Activated CD4-positive, CD25-positive, alpha-beta regulatory T cell treated with anti-CD3 and anti-CD28 coated beads, Interleukin-2, amount 50 U/mL, for 16 hours (primary cell): ENCODE results near the gene AKT3.

Source experiments
- DNase-seq: peaks from one replicate; pipeline ENCODE4 v3.0.0-alpha.2; 2020; ENCODE audit warnings: low read depth, low spot score

AKT3 gene

GRCh38 chr1:243489158-243489527 is 360.9 kb downstream of the AKT3 start:
- DNase-seq: no peak

- DNase-seq: no peak
Measured at GRCh38 chr1:243488459-243489157, 361.4 kb downstream of the AKT3 start.

GRCh38 chr1:243487649-243488227 is 362.3 kb downstream of the AKT3 start:
- DNase-seq: no peak

GRCh38 chr1:243487036-243487648 is 362.9 kb downstream of the AKT3 start:
- DNase-seq: no peak

GRCh38 chr1:243483952-243484351 is 366.1 kb downstream of the AKT3 start:
- no peak for DNase-seq

- DNase-seq: no peak
Measured at GRCh38 chr1:243483071-243483771, 366.8 kb downstream of the AKT3 start.

- no peak for DNase-seq
Measured at GRCh38 chr1:243482141-243483022, 367.7 kb downstream of the AKT3 start.

- DNase-seq: no peak
Measured at GRCh38 chr1:243481101-243481500, 368.9 kb downstream of the AKT3 start.

- DNase-seq: no peak
Measured at GRCh38 chr1:243477731-243478290, 372.2 kb downstream of the AKT3 start.

GRCh38 chr1:243475966-243476365 is 374.1 kb downstream of the AKT3 start:
- no peak for DNase-seq

GRCh38 chr1:243474906-243475305 is 375.1 kb downstream of the AKT3 start:
- no peak for DNase-seq

- DNase-seq: no peak
Measured at GRCh38 chr1:243474136-243474881, 375.7 kb downstream of the AKT3 start.

- no peak for DNase-seq
Measured at GRCh38 chr1:243473227-243474135, 376.6 kb downstream of the AKT3 start.

- no peak for DNase-seq
Measured at GRCh38 chr1:243471754-243472745, 378.0 kb downstream of the AKT3 start.

GRCh38 chr1:243471026-243471685 is 378.9 kb downstream of the AKT3 start:
- DNase-seq: no peak

- no peak for DNase-seq
Measured at GRCh38 chr1:243470502-243470901, 379.5 kb downstream of the AKT3 start.

GRCh38 chr1:243469497-243469896 is 380.5 kb downstream of the AKT3 start:
- DNase-seq: no peak

GRCh38 chr1:243465738-243466137 is 384.3 kb downstream of the AKT3 start:
- DNase-seq: no peak
